Measurements from ENCODE around the gene SPSB4. TPM values are rescaled to one million over a fixed set of nuclear protein-coding genes. Genes with fewer than 3 reads are reported as not detected.

The SPSB4 gene
- total RNA-seq, 6 experiments from 2014 or later = 0.62 to 1.0 (median 0.98) TPM; not detected in 3

- Histone ChIP-seq H3K9me3 (no peaks in the 10 kb centered on the region), H3K27me3 (no peaks in the 10 kb centered on the region), H3K4me3 (no peak overlapping the region), H3K36me3 (no peaks in the 10 kb centered on the region), H3K4me1 (no peaks in the 10 kb centered on the region), H3K27ac (no peak overlapping the region)
- 66% methylated on average over 4 of the region's 5 CpGs for WGBS (ENCODE audit: insufficient coverage, low coverage, low lambda C conversion rate, missing lambda C conversion rate)
- no peak for TF ChIP-seq POLR2A (IDR thresholded peaks at IDR 0.05)
- TF ChIP-seq CTCF (IDR thresholded peaks at IDR 0.05) = no peak
- no peak for DNase-seq
- intact Hi-C loops (cut with DNase I) = no loop called here
- no peak for ATAC-seq
Observed at GRCh38 chr3:141128126-141128777, 77.1 kb downstream of the SPSB4 start.

- intact Hi-C loops (cut with DNase I) = no loop called here
Observed at GRCh38 chr3:141129049-141129448, 77.9 kb downstream of the SPSB4 start.

GRCh38 chr3:141129541-141130011 is 78.4 kb downstream of the SPSB4 start:
- TF ChIP-seq POLR2A (IDR thresholded peaks at IDR 0.05) (no peak), CTCF (IDR thresholded peaks at IDR 0.05) (no peak)
- intact Hi-C loops (cut with DNase I) = no loop called here
- no peak for DNase-seq
- H3K36me3 ChIP-seq = no peaks in the 10 kb centered on the region
- H3K27me3 ChIP-seq = no peaks in the 10 kb centered on the region
- 55% methylated on average over 8 of the region's 8 CpGs for WGBS (ENCODE audit: insufficient coverage, low coverage, low lambda C conversion rate, missing lambda C conversion rate)
- H3K4me3 ChIP-seq = no peak overlapping the region
- no peak overlapping the region for H3K27ac ChIP-seq
- no peaks in the 10 kb centered on the region for H3K4me1 ChIP-seq
- no peak for ATAC-seq
- no peaks in the 10 kb centered on the region for H3K9me3 ChIP-seq

More at GRCh38 chr3:141129049-141129448, 77.9 kb downstream of the SPSB4 start:
- ATAC-seq (peak in 1 of 4 donors; percentile 14), DNase-seq (no peak)
- Histone ChIP-seq H3K27ac (no peak overlapping the region), H3K9me3 (no peaks in the 10 kb centered on the region), H3K4me3 (no peak overlapping the region), H3K27me3 (no peaks in the 10 kb centered on the region), H3K4me1 (no peaks in the 10 kb centered on the region), H3K36me3 (no peaks in the 10 kb centered on the region)
- no peak for TF ChIP-seq CTCF (IDR thresholded peaks at IDR 0.05)

GRCh38 chr3:141143517-141143916 is 92.4 kb downstream of the SPSB4 start:
- intact Hi-C loops (cut with DNase I) = no loop called here
- Histone ChIP-seq H3K27me3 (no peaks in the 10 kb centered on the region), H3K9me3 (no peaks in the 10 kb centered on the region), H3K27ac (no peak overlapping the region), H3K4me3 (no peak overlapping the region), H3K4me1 (no peaks in the 10 kb centered on the region), H3K36me3 (no peaks in the 10 kb centered on the region)
- TF ChIP-seq POLR2A (IDR thresholded peaks at IDR 0.05) = no peak
- TF ChIP-seq CTCF (IDR thresholded peaks at IDR 0.05) = no peak
- ATAC-seq (no peak), DNase-seq (no peak)
